Endodermal cell (in vitro differentiated cells): ENCODE results near the gene FAM163A. TPM values are rescaled to one million over a fixed set of nuclear protein-coding genes. Genes with fewer than 3 reads are reported as not detected.

Experiments used
- DNase-seq: peaks from one replicate; pipeline ENCODE4 v3.0.0-alpha.2; 2017
- H3K27ac ChIP-seq: 2 replicates; pipeline ENCODE4 v1.5.1; 2013; ENCODE audit warnings: mild to moderate bottlenecking, low read depth, low read length, moderate library complexity
- H3K27me3 ChIP-seq: 2 replicates; pipeline ENCODE4 v1.6.1; 2013; ENCODE audit warnings: mild to moderate bottlenecking, low read length, moderate library complexity; ENCODE audit not compliant: insufficient read depth, control insufficient read depth, poor library complexity, severe bottlenecking
- H3K36me3 ChIP-seq: 2 replicates; pipeline ENCODE4 v1.7.0; 2013; ENCODE audit warnings: mild to moderate bottlenecking, low read length, moderate library complexity; ENCODE audit not compliant: control insufficient read depth, insufficient read depth
- H3K4me1 ChIP-seq: one replicate; pipeline ENCODE4 v1.7.0; 2013; ENCODE audit warnings: low read length; ENCODE audit not compliant: control insufficient read depth, insufficient read depth
- H3K4me3 ChIP-seq: 2 replicates; pipeline ENCODE4 v1.5.1; 2013; ENCODE audit warnings: mild to moderate bottlenecking, low read length, moderate library complexity
- H3K9ac ChIP-seq: 2 replicates; pipeline ENCODE4 v1.6.1; 2013; ENCODE audit warnings: mild to moderate bottlenecking, low read length, moderate library complexity; ENCODE audit not compliant: poor library complexity, severe bottlenecking; ENCODE audit errors: extremely low read depth
- H3K9me3 ChIP-seq: 2 replicates; pipeline ENCODE4 v1.6.1; 2013; ENCODE audit warnings: mild to moderate bottlenecking, low read length, moderate library complexity; ENCODE audit not compliant: control insufficient read depth
- H3K27ac Mint-ChIP-seq: 2 replicates; pipeline ENCODE4 v1.8.0; 2020; ENCODE audit warnings: mixed read lengths
- H3K27me3 Mint-ChIP-seq: 2 replicates; pipeline ENCODE4 v1.8.0; 2021; ENCODE audit warnings: mild to moderate bottlenecking, mixed read lengths; ENCODE audit not compliant: insufficient read depth
- H3K36me3 Mint-ChIP-seq: 2 replicates; pipeline ENCODE4 v1.8.0; 2020; ENCODE audit warnings: low read depth, mixed read lengths
- H3K4me1 Mint-ChIP-seq: 2 replicates; pipeline ENCODE4 v1.8.0; 2020; ENCODE audit warnings: mixed read lengths
- H3K4me3 Mint-ChIP-seq: 2 replicates; pipeline ENCODE4 v1.8.0; 2020; ENCODE audit warnings: mild to moderate bottlenecking, moderate library complexity, mixed read lengths
- H3K9me3 Mint-ChIP-seq: 2 replicates; pipeline ENCODE4 v1.8.0; 2020; ENCODE audit warnings: mild to moderate bottlenecking, mixed read lengths
- WGBS, 2 experiments: methylation state at CpG; one replicate each; pipeline versions ENCODE4 v1.1.5 to v1.1.7; 2013; ENCODE audit warnings: missing lambda C conversion rate in 2 of 2, mixed read lengths in 1 of 2; ENCODE audit not compliant: insufficient coverage in 1 of 2, insufficient read length in 1 of 2; 5-methylcytosine and 5-hydroxymethylcytosine counted together
- total RNA-seq, 2 donors: library from RNA; stranded (reverse); fragmentation: NEBNext Ultra II Directional in 1 of 2; extraction: Animal tissue kit (Norgen Biotek cat#: 25700) in 1 of 2; gene quantifications; 2 replicates in 1 of 2; 3 replicates in 1 of 2; pipeline ENCODE4 v1.2.1, GENCODE V29; 2021
- TF ChIP-seq, protein P1 (sequence below): fragments of 200-600 bp; sonication (generic); conservative IDR thresholded peaks from 2 replicates; pipeline ENCODE4 v1.5.0; 2021; ENCODE audit warnings: antibody characterized with exemption, mild to moderate bottlenecking

The FAM163A gene
- total RNA-seq, 2 donors from 2014 or later = not detected

DNA sequence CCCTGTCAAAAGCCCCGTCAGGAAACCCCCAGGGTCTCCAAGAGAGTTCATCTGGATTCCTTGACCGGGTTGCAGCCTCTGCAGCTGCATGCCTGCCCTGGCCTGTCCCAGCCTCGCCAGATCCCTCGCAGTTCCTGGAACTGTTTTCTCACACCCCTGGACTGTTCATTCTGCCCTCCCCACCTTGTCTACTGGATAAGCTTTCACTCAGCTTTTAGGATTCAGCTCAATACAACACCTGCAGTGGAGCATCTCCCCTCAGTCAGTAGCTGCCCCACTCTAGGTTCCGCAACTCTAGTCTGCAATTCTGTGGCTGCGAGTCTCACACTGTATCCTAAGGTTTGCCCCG is 67.2 kb downstream of the FAM163A start:
- Mint-ChIP-seq H3K9me3 (no peaks in the 10 kb centered on the region), H3K36me3 (no peaks in the 10 kb centered on the region), H3K27ac (no peak overlapping the region), H3K4me1 (peaks cover 9% of the 10 kb centered on the region), H3K27me3 (peaks cover 36% of the 10 kb centered on the region), H3K4me3 (no peak overlapping the region)
- no peak for DNase-seq
- no peak overlapping the region for H3K4me3 ChIP-seq
- no peaks in the 10 kb centered on the region for H3K36me3 ChIP-seq
- no peaks in the 10 kb centered on the region for H3K9me3 ChIP-seq
- H3K27me3 ChIP-seq = peaks cover 22% of the 10 kb centered on the region
- H3K9ac ChIP-seq = no peak overlapping the region
- H3K27ac ChIP-seq = no peak overlapping the region
- H3K4me1 ChIP-seq = no peaks in the 10 kb centered on the region
- WGBS, 2 experiments = 91 to 100% methylated on average over 4 to 7 of the region's 7 CpGs
- TF ChIP-seq, protein P1, sequence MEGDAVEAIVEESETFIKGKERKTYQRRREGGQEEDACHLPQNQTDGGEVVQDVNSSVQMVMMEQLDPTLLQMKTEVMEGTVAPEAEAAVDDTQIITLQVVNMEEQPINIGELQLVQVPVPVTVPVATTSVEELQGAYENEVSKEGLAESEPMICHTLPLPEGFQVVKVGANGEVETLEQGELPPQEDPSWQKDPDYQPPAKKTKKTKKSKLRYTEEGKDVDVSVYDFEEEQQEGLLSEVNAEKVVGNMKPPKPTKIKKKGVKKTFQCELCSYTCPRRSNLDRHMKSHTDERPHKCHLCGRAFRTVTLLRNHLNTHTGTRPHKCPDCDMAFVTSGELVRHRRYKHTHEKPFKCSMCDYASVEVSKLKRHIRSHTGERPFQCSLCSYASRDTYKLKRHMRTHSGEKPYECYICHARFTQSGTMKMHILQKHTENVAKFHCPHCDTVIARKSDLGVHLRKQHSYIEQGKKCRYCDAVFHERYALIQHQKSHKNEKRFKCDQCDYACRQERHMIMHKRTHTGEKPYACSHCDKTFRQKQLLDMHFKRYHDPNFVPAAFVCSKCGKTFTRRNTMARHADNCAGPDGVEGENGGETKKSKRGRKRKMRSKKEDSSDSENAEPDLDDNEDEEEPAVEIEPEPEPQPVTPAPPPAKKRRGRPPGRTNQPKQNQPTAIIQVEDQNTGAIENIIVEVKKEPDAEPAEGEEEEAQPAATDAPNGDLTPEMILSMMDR = no peak

DNA sequence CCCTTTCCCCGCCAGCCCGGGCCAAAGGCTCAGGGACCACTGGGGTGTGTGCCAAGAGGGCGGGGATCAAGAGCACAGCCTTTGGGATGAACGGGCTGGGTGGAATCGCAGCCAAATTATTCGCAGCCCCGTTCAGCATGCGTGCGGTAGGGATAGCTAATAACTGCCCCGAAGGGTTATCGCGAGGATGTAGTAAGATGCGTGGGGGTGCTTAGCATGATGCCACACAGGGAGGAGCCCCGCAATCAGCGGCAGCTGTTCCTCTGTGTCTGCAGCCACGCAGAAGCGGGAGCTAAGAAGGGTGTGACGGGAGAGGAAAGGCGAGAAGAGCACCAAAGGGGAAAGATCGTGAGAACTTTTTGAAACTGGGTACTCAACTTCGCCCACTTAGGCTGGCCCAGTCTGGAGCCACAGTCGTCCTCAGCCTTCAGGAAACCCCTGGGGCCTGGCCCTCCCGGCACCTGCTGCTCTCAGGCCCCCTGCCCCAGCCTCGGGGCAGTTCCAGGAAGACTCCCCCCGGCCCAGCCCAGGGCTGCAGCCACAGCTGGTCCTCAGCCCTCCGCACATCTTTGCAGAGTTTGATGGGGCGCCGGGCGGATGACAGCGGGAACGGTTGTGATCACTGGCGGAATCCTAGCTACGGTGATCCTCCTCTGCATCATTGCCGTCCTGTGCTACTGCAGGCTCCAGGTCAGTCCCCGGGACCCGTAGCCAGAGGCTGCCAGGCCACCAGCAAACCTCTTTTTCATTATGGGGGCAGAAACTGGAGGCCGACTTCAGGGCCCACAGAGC is 69.6 kb downstream of the FAM163A start:
- 90 to 93% methylated on average over 17 to 37 of the region's 37 CpGs for WGBS, 2 experiments
- H3K9ac ChIP-seq = no peak overlapping the region
- Mint-ChIP-seq H3K9me3 (no peaks in the 10 kb centered on the region), H3K36me3 (no peaks in the 10 kb centered on the region), H3K4me1 (peaks cover 18% of the 10 kb centered on the region), H3K4me3 (no peak overlapping the region), H3K27ac (no peak overlapping the region), H3K27me3 (peaks cover 55% of the 10 kb centered on the region)
- H3K27me3 ChIP-seq = peaks cover 23% of the 10 kb centered on the region
- TF ChIP-seq, protein P1 = no peak
- H3K36me3 ChIP-seq = no peaks in the 10 kb centered on the region
- no peak overlapping the region for H3K4me3 ChIP-seq
- no peaks in the 10 kb centered on the region for H3K4me1 ChIP-seq
- H3K9me3 ChIP-seq = no peaks in the 10 kb centered on the region
- no peak for DNase-seq
- H3K27ac ChIP-seq = no peak overlapping the region

- H3K4me3 ChIP-seq = no peak overlapping the region
- Mint-ChIP-seq H3K4me3 (no peak overlapping the region), H3K27ac (no peak overlapping the region), H3K36me3 (no peaks in the 10 kb centered on the region), H3K4me1 (peaks cover 22% of the 10 kb centered on the region), H3K9me3 (no peaks in the 10 kb centered on the region), H3K27me3 (peaks cover 61% of the 10 kb centered on the region)
- TF ChIP-seq, protein P1 = no peak
- H3K27ac ChIP-seq = no peak overlapping the region
- H3K36me3 ChIP-seq = no peaks in the 10 kb centered on the region
- 80 to 90% methylated on average over 10 to 28 of the region's 28 CpGs for WGBS, 2 experiments
- H3K9ac ChIP-seq = no peak overlapping the region
- H3K27me3 ChIP-seq = peaks cover 23% of the 10 kb centered on the region
- no peaks in the 10 kb centered on the region for H3K4me1 ChIP-seq
- no peaks in the 10 kb centered on the region for H3K9me3 ChIP-seq
- DNase-seq = no peak
These were observed 70.8 kb downstream of the FAM163A start for GRCh38 chr1:179813626-179814545.
